ENCODE data around the gene ZNF775.

The ZNF775 gene

DNA sequence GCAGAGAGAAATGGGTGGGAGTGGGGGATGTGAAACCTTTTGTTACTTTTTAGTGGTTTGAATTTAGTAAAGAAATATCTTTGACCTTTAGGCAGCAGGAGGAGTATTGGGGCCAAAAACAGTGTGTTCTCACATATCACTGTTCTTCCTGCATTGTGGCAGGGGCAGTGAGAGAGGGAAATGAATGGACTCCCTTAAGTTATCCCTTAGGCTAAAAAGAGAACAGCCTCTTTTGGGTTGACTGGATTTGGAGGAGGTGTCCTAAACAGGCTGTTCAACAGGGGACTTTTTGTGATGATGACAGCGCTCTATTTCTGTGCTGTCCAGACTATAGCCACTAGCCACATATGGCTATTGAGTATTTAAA is 22.3 kb downstream of the ZNF775 start:
- DNase-seq (ENCODE audit: low spot score): no peak

DNA sequence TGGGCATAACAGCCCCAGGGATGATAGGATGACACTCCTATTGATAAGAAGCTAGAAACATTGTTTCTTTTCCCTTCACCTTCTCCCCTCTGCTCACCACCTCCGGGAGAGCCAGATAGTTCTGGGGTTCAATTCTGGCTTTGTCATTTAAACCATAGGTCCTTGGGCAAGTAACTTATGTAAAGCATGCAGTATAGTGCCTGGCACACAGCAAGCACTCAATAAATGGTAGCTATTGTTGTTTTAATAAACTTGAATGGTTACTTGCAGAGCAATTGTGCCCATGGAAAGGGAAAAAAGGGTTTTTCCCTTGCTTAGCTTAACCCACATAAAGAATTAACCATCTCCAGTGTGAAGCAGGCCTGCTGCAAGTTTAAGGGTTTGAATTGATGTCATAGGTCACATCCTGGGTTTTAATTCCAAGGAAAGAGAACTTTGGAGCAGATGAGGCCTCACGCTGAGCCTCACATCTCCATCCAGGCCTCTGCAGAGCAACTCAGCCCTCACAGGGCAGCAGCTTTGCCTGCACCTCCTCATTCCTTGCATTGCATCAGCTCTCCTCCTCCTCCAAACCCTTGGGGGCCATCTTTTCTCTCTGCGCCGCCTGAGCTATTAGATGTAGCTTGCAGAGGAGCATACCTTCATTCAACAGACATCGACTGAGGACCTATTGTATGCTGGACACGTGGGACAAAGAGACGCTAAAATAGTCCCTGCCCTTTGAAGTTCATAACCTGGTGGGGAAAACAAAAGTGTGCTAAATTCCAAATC is 22.9 kb downstream of the ZNF775 start:
- no peak for DNase-seq (ENCODE audit: low spot score)

DNA sequence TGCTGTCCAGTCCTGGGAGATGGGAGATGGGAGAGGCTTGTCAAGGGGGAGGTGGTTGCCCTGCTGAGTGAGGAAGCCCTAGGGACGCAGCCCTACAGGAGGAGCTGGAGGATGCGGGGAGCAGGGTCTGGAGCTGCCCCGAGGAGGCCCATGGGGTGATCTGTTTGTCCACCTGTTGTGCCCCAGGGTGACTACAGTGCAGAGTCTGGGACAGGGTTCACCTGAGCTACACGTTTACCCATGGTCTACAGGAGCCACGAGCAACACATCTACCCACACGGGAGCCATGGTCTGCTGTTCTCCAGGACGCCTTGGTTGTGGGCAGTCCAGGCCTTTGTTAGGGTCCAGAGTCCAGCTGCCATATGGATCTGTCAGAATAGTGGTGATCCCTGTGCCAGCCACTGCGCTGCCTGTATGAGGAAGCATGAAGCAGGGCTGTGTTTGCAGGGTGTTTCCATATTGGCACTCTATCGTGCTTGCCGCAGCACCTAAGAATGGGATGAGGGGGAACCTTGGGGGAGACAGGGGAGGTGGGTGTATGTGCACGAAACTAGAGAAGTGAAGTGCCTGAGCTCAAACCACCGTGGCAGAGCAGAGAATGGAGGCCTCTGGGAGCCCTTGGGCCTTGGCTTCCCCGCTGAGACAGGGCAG is 23.7 kb downstream of the ZNF775 start:
- no peak for DNase-seq (ENCODE audit: low spot score)

DNA sequence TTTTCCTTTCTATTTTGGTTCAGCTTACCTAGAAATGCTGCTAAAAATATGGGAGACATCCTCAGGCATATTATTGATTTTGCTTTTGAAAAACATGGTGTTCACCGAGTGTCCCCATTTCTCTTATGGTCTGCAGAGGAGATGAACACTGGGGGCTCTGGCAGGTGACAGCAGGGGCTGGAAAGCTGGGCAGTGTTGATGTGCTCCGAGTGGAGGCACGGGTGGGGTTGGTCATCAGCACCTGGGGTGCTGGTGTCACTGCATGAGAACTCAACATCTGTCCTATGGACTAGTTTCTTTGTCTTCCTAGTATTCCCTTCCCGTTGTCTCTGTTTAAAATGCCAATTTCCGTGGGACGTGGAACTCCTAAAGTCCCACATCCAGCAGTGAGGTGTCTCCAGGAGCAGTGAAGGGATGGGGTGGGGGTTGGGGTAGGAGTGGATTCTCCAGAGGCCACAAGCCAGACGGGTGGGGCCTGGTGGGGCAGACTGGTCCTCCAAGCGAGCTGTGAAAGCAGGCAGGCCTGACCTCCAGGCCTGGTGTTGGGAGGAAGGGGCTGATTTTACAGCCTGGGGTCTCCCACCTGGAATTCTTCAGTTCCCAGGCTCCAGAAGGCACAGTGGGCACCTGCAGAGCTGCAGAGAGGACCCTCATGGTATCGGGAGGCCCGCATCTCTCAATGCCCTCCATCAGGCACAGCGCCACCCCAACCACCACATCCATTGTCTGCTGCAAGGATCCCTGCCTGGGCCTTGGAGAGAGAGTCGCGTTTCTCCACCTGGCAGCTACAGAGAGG is 24.4 kb downstream of the ZNF775 start:
- DNase-seq (ENCODE audit: low spot score): no peak

DNA sequence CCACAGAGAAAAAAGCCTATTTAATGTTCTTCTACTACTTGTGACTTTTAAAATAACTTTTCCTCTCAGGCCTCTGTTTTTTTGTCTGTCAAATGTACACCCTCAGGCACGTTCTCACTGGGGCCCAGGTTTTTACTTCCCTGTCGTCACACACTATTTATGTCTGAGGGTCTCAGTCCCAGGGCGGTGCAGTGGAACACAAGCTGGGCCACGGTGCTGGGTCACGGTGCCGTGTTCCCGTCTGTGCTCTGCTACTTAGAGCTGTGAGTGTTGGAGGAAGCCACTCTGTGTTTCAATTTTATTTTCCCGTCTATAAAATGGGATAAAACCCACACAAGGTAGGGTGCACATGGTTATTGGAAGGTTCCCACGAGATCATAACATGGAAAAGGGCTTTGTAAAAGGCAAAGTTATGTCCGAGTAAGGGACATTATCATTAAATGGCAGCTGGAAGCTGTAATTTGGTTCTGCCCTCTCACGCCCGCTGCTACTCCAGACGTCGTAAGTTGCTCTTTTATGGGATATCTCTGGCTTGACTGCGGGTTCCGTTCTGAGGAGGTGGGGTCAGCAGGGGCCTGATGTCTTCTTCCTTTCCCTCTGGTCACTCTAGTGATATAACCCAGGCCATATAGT is 25.2 kb downstream of the ZNF775 start:
- peak; percentile 23 for DNase-seq (ENCODE audit: low spot score)

DNA sequence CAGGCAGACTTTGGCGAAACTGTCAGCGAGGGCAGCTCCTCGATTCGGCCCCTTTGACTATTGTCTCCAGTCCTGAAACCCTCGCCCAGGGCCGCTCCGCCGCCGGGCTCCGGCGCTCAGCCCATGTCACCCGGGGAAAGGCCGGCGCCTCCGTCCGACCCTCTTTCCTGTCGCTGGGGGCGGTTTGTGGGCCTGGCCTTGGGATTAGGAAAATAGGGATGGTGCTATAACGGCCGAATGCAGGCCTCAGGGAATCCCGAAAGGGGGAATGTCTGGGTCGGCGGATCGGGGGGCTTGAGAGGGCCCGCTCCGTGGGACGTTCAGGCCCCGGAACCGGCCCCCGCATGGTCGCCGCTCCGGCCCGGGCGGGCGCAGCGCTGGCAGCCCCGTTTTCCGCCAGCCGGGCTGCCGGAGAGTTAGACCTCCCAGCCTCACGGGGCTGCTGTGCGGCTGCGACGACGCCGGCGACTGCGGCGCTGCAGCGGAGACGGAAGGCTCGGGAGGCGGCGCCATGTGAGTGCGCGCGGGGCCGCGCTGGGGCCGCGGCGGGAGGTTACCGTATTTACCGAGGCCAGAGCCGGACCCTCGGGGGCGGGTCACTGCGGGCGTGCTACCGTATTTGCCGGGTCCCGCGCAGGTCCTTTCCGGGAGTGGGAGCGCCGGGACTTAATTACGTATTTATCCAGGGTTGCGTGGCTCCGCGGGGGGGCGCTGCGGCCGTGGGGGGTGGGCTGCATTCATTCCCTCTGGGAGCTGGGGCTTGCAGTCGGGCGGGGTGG is 25.9 kb downstream of the ZNF775 start:
- DNase-seq (ENCODE audit: low spot score): peak; percentile 86

DNA sequence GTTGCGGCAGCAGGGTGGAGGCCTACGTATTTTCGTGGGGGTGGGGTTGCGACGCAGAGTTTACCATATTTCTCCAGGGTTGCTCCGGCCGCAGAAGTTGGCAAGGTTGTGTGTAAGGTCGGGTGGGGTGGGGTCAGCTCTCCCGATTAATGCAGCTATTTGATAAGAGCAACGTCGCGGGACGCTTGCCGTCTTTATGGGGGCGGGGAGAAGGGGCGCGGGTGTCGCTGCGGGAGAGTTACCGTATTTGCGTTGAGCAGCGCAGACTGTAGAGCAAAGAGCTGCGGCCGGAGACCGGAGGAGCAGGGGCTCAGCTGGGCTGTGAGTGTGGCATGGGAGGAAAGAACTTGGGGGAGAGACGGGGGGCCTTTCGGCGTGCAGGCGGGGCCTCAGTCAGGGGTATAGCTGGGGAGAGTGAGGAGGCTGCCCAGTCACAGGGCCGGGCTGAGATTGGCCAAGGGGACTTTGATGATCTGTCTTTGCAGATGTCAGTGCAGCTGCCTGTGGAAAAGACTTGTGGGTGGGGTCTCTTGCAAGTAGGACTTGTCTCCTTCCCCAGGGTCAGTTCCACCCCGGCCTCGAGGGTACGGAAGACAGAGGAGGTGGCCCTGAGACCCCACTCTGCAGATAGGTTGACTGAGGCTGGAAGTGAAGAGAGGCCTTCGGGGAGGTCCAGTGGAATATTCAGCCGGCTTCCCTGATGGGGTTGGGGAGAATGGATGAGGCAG is 26.6 kb downstream of the ZNF775 start:
- peak; percentile 42 for DNase-seq (ENCODE audit: low spot score)

DNA sequence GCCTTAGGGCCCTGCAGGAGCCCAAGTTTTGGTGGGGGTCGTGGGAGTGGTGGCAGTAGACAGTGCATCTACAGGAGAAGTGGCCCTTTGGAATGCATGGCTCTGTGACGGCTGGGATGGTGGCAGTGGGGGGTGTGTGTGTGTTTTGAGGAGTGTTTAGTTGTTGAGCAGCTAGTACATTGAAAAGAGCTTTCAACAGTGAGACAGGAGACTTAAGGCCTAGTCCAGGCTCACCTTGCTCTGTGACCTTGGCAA is 27.1 kb downstream of the ZNF775 start:
- DNase-seq (ENCODE audit: low spot score): peak; percentile 24

DNA sequence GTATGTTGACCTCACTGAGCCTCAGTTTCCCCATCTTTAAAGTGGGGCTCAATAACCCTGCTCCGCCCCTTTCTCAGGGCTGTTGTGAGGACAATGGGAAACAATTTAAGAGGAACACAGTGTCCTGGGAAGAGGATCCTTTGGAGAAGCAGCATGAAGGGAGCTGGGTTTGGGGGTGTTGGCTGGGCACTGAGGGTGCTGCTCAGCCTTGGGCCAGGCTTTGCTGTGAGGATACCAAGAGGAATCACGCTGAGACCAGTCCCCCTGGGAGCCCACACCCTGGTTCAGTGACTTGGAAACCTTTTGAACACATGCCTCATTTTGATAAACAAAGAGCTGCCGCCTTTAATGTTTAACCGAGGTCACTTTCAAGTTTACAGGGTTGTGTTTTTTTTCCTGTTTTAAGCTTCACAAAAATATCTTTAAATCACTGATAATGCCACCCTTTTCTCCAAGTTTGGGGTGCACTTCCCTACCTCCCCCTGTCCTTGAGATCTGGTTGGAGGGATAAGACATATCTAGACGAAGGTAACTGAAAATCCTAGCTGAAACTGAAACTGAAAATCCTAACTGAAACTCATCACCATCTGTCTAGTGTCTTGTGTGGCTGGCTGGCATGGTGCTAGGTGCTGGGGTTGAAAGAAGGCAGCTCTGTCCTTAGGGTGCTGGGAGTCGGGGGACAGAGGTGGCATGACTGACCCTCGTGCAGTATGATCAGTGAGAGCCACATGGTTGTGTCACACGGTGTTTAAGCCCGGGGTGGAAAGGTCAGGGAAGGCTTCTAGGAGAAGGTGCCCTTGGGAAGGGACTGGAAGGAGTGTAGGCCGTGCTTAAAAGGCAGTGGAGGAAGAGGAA is 27.7 kb downstream of the ZNF775 start:
- DNase-seq (ENCODE audit: low spot score): peak; percentile 65

DNA sequence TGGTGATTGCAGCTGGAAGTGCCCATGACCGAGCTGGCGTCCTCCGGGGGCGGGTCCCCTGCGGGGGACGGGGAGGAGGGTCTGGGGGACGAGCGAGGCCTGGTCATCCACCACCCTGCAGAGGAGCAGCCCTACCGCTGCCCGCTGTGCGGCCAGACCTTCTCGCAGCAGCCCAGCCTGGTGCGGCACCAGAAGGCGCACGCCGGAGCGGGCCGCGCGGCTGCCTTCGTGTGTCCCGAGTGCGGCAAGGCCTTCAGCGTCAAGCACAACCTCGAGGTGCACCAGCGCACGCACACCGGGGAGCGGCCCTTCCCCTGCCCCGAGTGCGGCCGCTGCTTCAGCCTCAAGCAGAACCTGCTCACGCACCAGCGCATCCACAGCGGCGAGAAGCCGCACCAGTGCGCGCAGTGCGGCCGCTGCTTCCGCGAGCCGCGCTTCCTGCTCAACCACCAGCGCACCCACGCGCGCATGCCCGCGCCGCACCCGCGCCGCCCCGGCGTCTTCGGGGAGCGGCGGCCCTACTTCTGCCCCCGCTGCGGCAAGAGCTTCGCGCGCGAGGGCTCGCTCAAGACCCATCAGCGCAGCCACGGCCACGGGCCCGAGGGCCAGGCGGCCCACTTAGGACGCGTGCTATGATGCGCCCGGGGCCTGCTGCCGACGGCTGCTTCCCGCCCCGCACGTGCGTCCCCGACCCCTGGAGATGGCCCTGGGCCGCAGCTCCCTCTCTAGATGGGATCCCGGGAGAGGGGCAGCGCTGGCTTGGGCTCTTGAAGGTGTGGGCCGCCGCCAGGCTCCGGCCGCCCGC is 28.7 kb downstream of the ZNF775 start:
- DNase-seq (ENCODE audit: low spot score): no peak

DNA sequence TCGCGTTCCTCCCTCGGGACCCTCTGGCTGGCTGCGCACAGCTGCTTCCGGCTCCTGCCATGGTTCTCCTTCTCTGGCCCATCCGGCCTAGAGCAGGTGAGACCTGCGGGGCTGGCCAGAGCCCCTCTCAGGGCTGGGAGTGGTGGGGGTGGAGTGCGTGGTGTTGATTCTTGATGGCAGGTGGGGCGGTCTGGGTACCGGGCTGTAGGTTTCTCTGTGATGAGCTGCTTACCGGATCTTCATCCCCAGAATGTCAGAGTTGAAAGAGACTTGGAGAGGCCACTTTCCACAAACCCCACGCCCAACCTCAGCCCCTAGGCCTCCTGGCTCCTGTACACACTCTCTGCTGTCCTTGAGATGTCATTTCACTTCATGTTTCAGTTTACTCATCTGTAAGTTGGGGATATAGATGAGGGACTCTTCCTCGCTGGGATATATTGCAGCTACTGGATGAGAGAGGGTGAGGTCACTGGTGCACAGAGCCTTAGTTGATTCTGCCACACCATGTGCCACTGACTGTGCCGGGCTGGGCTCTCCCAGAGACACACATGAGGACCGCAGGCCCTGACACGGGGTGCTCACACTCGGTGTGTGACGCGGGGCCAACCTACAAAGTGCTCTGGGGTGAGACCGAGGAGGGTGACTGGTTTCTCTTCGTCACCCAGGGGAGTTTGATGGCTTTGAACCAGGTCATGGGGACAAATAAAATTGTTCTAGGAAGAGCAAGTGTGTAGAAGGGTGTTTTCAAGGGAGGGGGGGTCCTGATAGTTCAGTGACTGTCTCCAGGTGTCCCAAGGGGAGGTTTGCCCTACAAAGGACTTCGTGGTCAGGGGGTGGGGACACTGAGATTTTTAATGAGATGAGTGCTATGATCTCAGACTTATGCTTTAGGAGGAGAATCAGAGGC is 29.5 kb downstream of the ZNF775 start:
- DNase-seq (ENCODE audit: low spot score): peak; percentile 75

DNA sequence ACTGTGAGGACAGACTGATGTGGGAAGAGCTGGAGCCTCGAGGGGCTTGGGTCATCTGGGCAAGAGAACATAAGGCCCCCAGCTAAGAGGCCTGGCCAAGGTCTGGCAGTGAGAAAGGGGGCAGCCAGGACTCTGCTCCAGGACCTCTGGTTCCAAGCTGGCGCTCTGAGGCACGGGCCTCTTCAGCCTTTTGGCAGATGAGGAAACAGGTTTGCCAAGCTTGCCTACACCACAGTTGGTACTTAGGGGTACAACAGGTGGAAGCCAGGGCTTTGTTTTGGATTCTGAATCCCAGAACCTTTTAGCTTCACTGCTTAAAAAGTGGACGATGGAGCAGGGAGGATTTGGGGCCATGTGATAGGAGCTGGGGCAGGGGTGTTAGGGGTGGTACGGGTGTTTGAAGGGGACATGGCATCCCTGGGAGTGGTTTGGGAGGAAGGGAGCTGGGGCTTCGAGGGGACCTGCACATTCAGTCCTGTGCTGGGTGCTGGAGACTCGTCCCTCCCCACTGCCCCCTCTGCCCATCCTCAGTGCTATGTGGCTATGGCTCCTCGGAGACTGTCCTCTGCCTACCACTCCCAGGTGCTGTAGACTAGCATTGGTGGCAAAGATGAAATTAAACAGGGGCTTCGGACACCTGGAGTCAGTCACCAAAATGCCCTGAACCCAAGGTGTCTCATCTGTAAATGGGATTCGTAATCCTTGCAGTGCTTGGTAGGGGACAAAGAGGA is 30.3 kb downstream of the ZNF775 start:
- DNase-seq (ENCODE audit: low spot score): no peak

DNA sequence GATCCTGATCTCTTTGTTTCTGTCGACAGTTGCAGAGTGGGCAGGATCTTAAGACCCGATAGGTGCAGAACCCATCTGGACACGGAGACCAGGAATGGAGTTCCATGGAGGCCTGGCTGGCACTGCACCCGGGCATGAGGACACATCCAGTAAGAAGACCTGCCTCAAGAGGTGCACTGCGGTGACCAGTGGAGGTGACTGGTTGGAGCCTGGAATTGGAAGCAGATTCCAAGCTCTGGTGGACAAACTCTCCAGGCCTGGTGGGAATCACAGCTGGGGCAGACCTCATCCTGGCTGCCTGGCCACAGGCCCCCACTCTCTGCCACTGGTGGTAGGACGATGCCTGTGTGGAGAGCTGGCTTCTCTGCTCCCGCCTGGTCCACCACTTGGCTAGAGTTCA is 31.0 kb downstream of the ZNF775 start:
- DNase-seq (ENCODE audit: low spot score): no peak

DNA sequence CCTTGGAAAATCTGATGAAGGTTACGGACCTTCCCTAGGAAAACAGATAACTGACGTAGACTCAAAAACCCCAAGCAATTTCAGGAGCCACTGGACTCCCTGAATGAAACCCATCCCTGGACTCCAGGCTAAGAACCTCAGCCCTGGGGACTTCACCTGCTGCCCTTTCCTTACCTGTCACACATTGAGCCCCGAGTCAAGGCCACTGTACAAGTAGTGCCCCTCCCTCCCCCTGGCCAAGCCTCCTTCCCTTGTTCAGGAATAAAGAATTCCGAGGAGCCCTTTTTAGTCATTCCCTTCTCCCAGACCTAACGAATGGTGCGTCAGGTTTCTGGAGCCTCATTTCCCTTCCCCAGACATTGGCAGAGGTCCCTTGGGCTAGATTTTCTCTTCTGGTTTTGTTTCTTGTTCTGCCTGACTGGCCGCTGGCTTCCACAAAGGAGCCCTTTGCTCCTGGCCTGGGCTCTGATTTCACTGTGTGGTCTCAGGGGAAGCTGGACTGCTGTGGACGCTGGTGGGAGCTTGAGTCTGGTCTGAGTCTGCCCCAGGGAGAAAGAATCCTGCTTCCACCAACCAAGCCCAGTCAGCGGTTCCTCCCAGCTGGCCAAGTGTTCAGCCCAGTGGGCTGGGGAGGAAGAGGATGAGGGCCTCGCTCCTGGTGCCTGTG is 31.7 kb downstream of the ZNF775 start:
- DNase-seq (ENCODE audit: low spot score): no peak

DNA sequence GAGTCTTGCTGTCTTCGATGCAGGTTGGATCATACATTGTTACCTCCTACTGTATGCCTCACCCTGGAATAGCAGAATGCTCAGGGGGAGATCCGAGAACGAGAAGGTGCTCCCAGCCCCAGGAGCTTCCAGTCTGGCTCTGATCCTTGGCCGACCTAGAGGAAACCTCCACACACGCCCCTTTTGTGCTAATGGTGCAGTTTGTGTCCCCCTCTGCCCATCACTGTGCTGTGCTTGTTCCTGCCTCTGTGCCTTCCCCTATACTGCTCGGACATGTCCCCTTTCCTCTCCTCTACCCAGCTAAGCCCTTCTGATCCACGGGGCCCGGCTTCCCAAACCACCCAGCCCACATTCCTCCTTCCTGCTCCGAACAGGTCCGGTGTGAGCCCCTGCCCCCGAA is 32.5 kb downstream of the ZNF775 start:
- no peak for DNase-seq (ENCODE audit: low spot score)

DNA sequence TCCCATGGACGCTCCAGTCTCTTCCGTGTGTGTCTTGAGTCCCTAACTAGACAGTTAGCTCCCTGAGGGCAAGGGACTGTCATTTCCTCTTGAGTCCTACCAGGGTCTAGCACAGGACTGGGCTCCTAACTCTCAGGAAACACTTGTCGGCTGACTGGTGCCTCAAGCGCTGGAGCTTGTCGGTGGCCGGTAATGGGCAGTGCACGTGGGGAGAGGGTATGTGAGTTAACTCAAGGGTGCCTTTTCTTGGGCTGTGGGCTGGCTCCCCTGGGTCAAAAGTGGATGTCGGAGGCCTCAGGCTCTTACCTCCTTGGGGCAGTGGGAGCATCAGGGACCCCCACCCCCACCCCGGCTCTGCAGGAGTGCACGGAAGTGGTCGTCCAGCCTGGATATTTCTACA is 32.9 kb downstream of the ZNF775 start:
- no peak for DNase-seq (ENCODE audit: low spot score)
